Head of caudate nucleus (tissue), 42 donors: ENCODE data around the gene RWDD4.
"Not testable (repeated sequence)": the region's sequence is repeated elsewhere in the genome, so short reads cannot be mapped to it uniquely, and the experiment has no call there.

Experiments
- DNase-seq, 42 donors: peaks; one replicate each; pipeline versions ENCODE4 v3.0.0 to v3.0.0-alpha.2; 2020 to 2021; ENCODE audit warnings: mixed read lengths in 7 of 42
- intact Hi-C: fragments of 100-400 bp; cut with DNase I; formaldehyde crosslinking; loops from one replicate; pipeline ENCODE4 v1.15.0; 2022

RWDD4 gene

GRCh38 chr4:183637461-183637860 is 21.5 kb downstream of the RWDD4 start:
- DNase-seq, result no peak
- intact Hi-C loops, result no loop called here

- intact Hi-C loops, result no loop called here
- peak in 1 of 42 donors; percentile 13 for DNase-seq
Measured at GRCh38 chr4:183636923-183637322, 22.1 kb downstream of the RWDD4 start.

- intact Hi-C loops, result no loop called here
- no peak for DNase-seq
Measured at GRCh38 chr4:183636503-183636902, 22.5 kb downstream of the RWDD4 start.

- peak in 1 of 42 donors; percentile 14 for DNase-seq
- intact Hi-C loops, result no loop called here
Measured at GRCh38 chr4:183635741-183636140, 23.2 kb downstream of the RWDD4 start.

GRCh38 chr4:183635321-183635720 is 23.7 kb downstream of the RWDD4 start:
- intact Hi-C loops, result no loop called here
- peak in 1 of 42 donors; percentile 30 for DNase-seq

GRCh38 chr4:183633476-183634400 is 25.2 kb downstream of the RWDD4 start:
- peak in 1 of 42 donors; percentile 31 for DNase-seq
- intact Hi-C loops, result no loop called here

- DNase-seq, result peak in 1 of 42 donors; percentile 27
- intact Hi-C loops, result no loop called here
Measured at GRCh38 chr4:183632689-183633088, 26.3 kb downstream of the RWDD4 start.

- DNase-seq, result peak in 2 of 42 donors; percentile 9 to 36
- intact Hi-C loops, result no loop called here
Measured at GRCh38 chr4:183631577-183632198, 27.3 kb downstream of the RWDD4 start.

GRCh38 chr4:183627979-183628588 is 30.9 kb downstream of the RWDD4 start:
- DNase-seq, result peak in 1 of 42 donors; percentile 7
- intact Hi-C loops, result no loop called here

- intact Hi-C loops, result not testable (repeated sequence)
Measured at GRCh38 chr4:183627286-183627685, 31.7 kb downstream of the RWDD4 start.

GRCh38 chr4:183626168-183626567 is 32.8 kb downstream of the RWDD4 start:
- intact Hi-C loops, result no loop called here
- no peak for DNase-seq

More at GRCh38 chr4:183627286-183627685, 31.7 kb downstream of the RWDD4 start:
- not testable (repeated sequence) for DNase-seq

- intact Hi-C loops, result no loop called here
- no peak for DNase-seq
Measured at GRCh38 chr4:183624548-183624947, 34.4 kb downstream of the RWDD4 start.

GRCh38 chr4:183621875-183622274 is 37.1 kb downstream of the RWDD4 start:
- intact Hi-C loops, result no loop called here
- no peak for DNase-seq

- intact Hi-C loops, result no loop called here
- DNase-seq, result no peak
Measured at GRCh38 chr4:183620421-183620820, 38.6 kb downstream of the RWDD4 start.

- intact Hi-C loops, result no loop called here
- no peak for DNase-seq
Measured at GRCh38 chr4:183618681-183619080, 40.3 kb downstream of the RWDD4 start.

GRCh38 chr4:183617075-183617474 is 41.9 kb downstream of the RWDD4 start:
- intact Hi-C loops, result no loop called here
- no peak for DNase-seq

GRCh38 chr4:183612329-183613250 is 46.4 kb downstream of the RWDD4 start:
- intact Hi-C loops, result no loop called here
- no peak for DNase-seq

GRCh38 chr4:183611210-183611830 is 47.7 kb downstream of the RWDD4 start:
- no peak for DNase-seq
- intact Hi-C loops, result no loop called here
